LNCaP clone FGC (cell line): ENCODE results near the gene NLRP13.
"Not testable (repeated sequence)": the region's sequence is repeated elsewhere in the genome, so short reads cannot be mapped to it uniquely, and the experiment has no call there.

Experiments used
- DNase-seq: peaks from one replicate; pipeline ENCODE4 v3.0.0-alpha.2; 2011; ENCODE audit warnings: low read depth
- H3K4me3 ChIP-seq: 2 replicates; pipeline ENCODE4 v1.5.1; 2011; ENCODE audit warnings: mild to moderate bottlenecking, low read depth, low read length, control low read depth
- CTCF ChIP-seq: IDR thresholded peaks from 2 replicates; pipeline ENCODE4 v1.5.1; 2012; ENCODE audit warnings: mild to moderate bottlenecking; ENCODE audit not compliant: control insufficient read depth, insufficient read depth; ENCODE audit errors: extremely low read depth

NLRP13 gene

GRCh38 chr19:55947532-55947931 is 15.4 kb upstream of the NLRP13 start, which contains the start of gene NLRP8:
Gene NLRP8 (plus strand): TSS chr19:55947832.
- no peak for DNase-seq
- TF ChIP-seq CTCF = no peak
- no peak within 1 kb of the TSS for H3K4me3 ChIP-seq

- no peak for TF ChIP-seq CTCF
- no peak for DNase-seq
- no peak overlapping the region for H3K4me3 ChIP-seq
Measured at GRCh38 chr19:55940306-55940705, 8.2 kb upstream of the NLRP13 start.

GRCh38 chr19:55939206-55939605 is 7.1 kb upstream of the NLRP13 start:
- TF ChIP-seq CTCF = no peak
- DNase-seq = no peak
- H3K4me3 ChIP-seq = no peak overlapping the region

- DNase-seq = no peak
- no peak overlapping the region for H3K4me3 ChIP-seq
- TF ChIP-seq CTCF = no peak
Measured at GRCh38 chr19:55935206-55935605, 3.1 kb upstream of the NLRP13 start.

GRCh38 chr19:55930996-55931515 is 1.1 kb downstream of the NLRP13 start:
- no peak overlapping the region for H3K4me3 ChIP-seq
- no peak for DNase-seq

GRCh38 chr19:55929258-55929657 is 2.9 kb downstream of the NLRP13 start:
- DNase-seq = not testable (repeated sequence)

More at GRCh38 chr19:55930996-55931515, 1.1 kb downstream of the NLRP13 start:
- TF ChIP-seq CTCF = no peak

GRCh38 chr19:55927991-55928390 is 4.1 kb downstream of the NLRP13 start:
- no peak for TF ChIP-seq CTCF
- DNase-seq = no peak
- H3K4me3 ChIP-seq = no peak overlapping the region

More at GRCh38 chr19:55929258-55929657, 2.9 kb downstream of the NLRP13 start:
- not testable (repeated sequence) for H3K4me3 ChIP-seq
